ENCODE results near the gene USP20.

Gene USP20

GRCh38 chr9:129929496-129930125, 94.4 kb downstream of the USP20 start:
- Histone ChIP-seq H3K9ac (no peak overlapping the region), H3K27ac (no peak overlapping the region)

GRCh38 chr9:129930743-129931142, 95.5 kb downstream of the USP20 start:
- no peak overlapping the region for H3K27ac ChIP-seq
- H3K36me3 ChIP-seq (ENCODE audit: control insufficient read depth, insufficient read depth, low read length) = no peaks in the 10 kb centered on the region
- no peak overlapping the region for H3K4me3 ChIP-seq (ENCODE audit: low read depth, low read length)
- no peaks in the 10 kb centered on the region for H3K9me3 ChIP-seq (ENCODE audit: control insufficient read depth, low read length)
- no peaks in the 10 kb centered on the region for H3K4me1 ChIP-seq
- no peak overlapping the region for H3K4me2 ChIP-seq (ENCODE audit: low read length)
- no peak overlapping the region for H2AFZ ChIP-seq
- no peak for TF ChIP-seq CTCF (IDR thresholded peaks at IDR 0.05)
- H3K27me3 ChIP-seq (ENCODE audit: control insufficient read depth, insufficient read depth, low read length) = no peaks in the 10 kb centered on the region
- no peak overlapping the region for H3K9ac ChIP-seq
- H3K79me2 ChIP-seq = no peaks in the 10 kb centered on the region

More at GRCh38 chr9:129929496-129930125, 94.4 kb downstream of the USP20 start:
- Histone ChIP-seq H3K9me3 (ENCODE audit: control insufficient read depth, low read length) (no peaks in the 10 kb centered on the region), H2AFZ (no peak overlapping the region), H3K36me3 (ENCODE audit: control insufficient read depth, insufficient read depth, low read length) (no peaks in the 10 kb centered on the region), H3K4me2 (ENCODE audit: low read length) (no peak overlapping the region), H3K27me3 (ENCODE audit: control insufficient read depth, insufficient read depth, low read length) (no peaks in the 10 kb centered on the region), H3K79me2 (no peaks in the 10 kb centered on the region), H3K4me3 (ENCODE audit: low read depth, low read length) (no peak overlapping the region), H3K4me1 (no peaks in the 10 kb centered on the region)
- TF ChIP-seq CTCF (IDR thresholded peaks at IDR 0.05) = no peak
